Renal cortex interstitium (tissue), 15 donors: Measurements from ENCODE around the gene TMPRSS7. TPM values are rescaled to one million over a fixed set of nuclear protein-coding genes. Genes with fewer than 3 reads are reported as not detected.

Source experiments
- DNase-seq, 11 donors: peaks; one replicate each; pipeline ENCODE4 v3.0.0-alpha.2; 2013; ENCODE audit warnings: low read depth in 9 of 11, low spot score in 4 of 11; ENCODE audit errors: extremely low read depth in 1 of 11
- long read RNA-seq, 16 experiments: transcript quantifications; one replicate each; lab custom pipeline, GENCODE V29; 2026
- polyA plus RNA-seq, 3 donors: library from polyadenylated mRNA; unstranded; fragments of 120-200 nt; gene quantifications; one replicate each; pipeline ENCODE4 v1.2.1, GENCODE V29; 2013; ENCODE audit not compliant: insufficient read length in 3 of 3

TMPRSS7 gene, protein sequence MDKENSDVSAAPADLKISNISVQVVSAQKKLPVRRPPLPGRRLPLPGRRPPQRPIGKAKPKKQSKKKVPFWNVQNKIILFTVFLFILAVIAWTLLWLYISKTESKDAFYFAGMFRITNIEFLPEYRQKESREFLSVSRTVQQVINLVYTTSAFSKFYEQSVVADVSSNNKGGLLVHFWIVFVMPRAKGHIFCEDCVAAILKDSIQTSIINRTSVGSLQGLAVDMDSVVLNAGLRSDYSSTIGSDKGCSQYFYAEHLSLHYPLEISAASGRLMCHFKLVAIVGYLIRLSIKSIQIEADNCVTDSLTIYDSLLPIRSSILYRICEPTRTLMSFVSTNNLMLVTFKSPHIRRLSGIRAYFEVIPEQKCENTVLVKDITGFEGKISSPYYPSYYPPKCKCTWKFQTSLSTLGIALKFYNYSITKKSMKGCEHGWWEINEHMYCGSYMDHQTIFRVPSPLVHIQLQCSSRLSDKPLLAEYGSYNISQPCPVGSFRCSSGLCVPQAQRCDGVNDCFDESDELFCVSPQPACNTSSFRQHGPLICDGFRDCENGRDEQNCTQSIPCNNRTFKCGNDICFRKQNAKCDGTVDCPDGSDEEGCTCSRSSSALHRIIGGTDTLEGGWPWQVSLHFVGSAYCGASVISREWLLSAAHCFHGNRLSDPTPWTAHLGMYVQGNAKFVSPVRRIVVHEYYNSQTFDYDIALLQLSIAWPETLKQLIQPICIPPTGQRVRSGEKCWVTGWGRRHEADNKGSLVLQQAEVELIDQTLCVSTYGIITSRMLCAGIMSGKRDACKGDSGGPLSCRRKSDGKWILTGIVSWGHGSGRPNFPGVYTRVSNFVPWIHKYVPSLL
- polyA plus RNA-seq, result under 1 TPM in 1 of 3 donors, not detected in 2; 0.09 TPM
- long read RNA-seq, donor 1, result 0 reads
- long read RNA-seq, donor 2, result 0 reads
- long read RNA-seq, donor 3, result 0 reads
- long read RNA-seq, donor 4, result 0 reads
- long read RNA-seq, donor 5, result 0 reads
- long read RNA-seq, donor 6, result 0 reads
- long read RNA-seq, donor 7, result 0 reads
- long read RNA-seq, donor 8, result 0 reads
- long read RNA-seq, donor 9, result 0 reads
- long read RNA-seq, donor 10, result 0 reads
- long read RNA-seq, donor 11, result 0 reads
- long read RNA-seq, donor 12, result 0 reads
- long read RNA-seq, donor 13, result 0 reads
- long read RNA-seq, donor 14, result 0 reads
- long read RNA-seq, donor 15, result 0 reads
- long read RNA-seq, donor 16, result 0 reads

- no peak for DNase-seq
Observed at GRCh38 chr3:112034436-112034835, at the start of gene TMPRSS7. TSS of gene TMPRSS7 (plus strand) at chr3:112034736. CDS start at chr3:112034846, 110 bp downstream.

GRCh38 chr3:111986800-111987199, 47.7 kb upstream of the TMPRSS7 start:
- no peak for DNase-seq

GRCh38 chr3:111989061-111989678, 45.4 kb upstream of the TMPRSS7 start:
- DNase-seq, result peak in 3 of 11 donors; percentile 31 to 51 (median 44)

DNA sequence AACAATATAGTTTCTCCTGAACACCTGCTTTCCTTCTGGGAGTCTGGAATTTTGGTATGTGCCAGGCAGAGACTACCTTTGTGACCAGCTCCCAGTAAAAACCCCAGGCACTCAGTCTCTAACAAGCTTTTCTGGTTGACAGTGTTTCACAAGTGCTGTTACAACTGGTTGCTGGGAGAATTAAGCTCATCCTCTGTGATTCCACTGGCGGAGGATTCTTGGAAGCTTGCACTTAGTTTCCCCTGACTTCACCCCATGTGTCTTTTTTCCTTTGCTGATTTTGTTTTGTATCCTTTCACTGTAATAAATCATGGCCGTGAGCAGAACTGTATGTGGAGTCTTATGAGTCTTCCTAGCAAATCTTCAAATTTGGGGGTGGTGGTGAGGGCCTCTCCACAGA, 41.5 kb upstream of the TMPRSS7 start:
- DNase-seq, result no peak

DNA sequence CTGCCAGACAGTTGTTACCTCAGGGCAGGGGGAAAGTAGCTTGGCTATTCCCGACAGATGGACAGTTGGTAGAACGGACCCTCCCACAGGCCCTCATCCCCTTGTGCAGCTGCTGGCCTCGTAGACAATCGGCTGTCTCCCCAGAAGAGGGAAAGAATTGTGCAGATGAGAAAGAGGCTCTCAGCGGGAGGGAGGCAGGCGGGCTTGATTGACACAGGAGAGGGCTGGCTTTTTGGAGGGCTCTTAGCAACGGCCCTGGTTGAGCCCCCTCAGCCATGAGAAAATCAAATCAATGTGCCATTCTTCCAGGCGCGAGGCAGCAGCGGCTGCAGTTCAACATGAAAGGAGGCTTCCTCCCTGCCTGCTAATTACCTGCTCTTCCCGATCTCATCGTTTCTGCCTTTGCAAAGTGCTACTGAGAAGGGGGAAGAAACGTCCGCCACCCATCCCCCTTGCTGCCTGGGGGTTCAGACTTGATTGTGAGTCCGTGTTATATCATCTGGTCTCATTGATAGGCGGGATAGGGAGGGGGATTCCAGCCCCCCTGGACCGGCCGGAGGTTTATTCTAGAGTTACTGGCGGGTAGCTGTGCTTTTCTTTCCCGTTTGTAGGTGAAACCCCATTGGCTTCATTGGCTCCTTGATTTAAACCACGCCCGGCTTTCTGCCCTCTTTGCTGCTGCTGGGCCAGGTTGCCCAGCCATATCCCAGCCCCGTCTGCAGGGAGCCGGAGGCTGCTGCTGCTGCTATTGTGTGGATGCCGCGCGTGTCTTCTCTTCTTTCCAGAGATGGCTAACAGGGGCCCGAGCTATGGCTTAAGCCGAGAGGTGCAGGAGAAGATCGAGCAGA, 35.7 kb upstream of the TMPRSS7 start, which contains the start of gene TAGLN3:
TAGLN3 (plus strand) TSS at position 287 of the 848 bp plus-strand sequence; CDS start at position 788, 501 bp downstream.
- DNase-seq, result peak in 1 of 11 donors; percentile 43

DNA sequence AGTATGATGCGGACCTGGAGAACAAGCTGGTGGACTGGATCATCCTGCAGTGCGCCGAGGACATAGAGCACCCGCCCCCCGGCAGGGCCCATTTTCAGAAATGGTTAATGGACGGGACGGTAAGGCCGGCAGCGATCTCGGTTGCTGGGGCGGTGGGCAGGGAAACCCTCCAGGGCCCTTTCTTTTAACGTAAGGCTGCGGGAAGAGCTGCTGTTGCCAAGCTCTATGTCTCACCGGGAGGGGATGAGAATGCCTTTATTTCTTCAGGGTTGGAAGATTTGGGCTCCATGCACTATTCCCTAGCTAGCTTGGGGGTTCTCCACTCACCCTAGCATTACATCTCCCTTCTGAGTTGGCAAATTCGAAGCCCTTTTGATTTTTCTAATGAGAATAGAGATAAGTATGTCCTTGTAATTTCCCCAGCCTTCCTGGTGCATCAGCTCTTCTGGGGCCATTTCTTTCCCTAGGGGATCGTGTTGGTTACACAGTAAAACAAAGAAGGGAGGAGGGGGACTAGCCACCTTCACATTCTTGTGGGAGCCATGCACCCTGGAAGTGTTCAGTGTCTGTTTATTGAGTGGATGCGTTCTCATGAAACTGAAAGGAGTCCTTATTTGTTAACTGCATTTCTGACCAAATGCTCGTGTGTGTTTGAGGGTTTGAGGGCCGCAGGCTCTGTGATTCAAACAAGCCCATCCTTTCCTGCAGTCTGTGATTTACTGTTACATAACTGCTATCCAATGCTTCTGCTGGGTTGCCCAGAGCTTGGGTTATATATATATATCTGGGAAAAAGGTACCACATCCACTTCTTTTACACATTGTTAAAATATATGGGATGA, 34.8 kb upstream of the TMPRSS7 start:
- DNase-seq, result no peak

DNA sequence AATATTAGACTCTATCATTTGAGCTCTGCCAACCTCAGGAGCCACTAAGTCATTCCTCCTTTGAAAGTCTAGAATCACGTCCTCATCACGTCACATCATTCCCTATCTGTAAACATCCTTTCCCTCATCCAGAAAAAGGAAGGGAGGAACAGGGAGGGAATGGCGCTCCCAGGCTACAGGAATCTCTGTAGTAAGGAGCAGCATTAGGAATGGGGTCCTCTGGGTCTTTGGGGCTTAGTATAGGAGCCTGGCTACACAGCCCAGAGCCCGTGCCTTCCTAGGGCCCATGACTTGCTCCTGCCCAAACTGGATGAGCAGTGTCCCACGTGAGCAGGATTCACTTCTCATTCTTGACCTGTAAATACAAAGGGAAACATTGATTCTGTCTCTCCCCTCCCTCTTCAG, 34.2 kb upstream of the TMPRSS7 start:
- no peak for DNase-seq

DNA sequence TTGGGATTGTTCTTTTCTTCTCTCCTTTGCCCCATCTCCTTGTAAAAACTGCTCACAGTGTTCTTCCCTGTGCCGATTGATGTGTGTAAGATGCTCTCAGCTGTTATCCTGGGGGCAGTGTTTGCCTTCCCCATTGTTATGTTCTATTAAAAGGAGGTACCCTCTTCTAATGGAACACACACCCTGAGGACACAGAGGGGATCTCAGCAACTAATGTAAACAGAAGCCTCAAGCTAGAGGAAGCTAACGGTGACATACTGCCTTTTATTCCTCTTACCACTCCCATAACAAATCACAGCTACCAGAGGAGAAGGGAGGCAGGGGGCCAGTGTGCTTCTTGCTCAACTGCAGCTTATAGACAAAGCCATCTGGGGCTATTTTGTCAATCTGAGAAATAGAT, 33.6 kb upstream of the TMPRSS7 start:
- DNase-seq, result no peak

DNA sequence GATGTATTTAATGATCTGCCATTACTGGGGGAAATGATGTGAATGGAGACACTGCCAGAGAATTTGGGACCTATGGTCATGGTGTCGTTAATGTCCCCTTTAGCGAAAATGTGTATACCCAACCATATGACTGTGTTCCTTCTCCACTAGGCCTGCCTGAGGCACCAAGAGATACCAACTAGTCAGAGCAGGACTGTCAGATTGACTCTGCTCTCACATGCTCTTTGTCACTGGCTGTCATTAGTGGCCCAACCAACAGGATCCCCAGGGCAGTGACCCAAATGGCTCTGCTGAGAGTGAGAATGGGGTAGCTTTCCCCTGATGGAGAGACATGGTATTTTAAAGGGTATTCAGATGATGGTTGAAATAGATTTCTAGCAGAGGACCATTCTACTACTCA, 33.0 kb upstream of the TMPRSS7 start:
- no peak for DNase-seq

- DNase-seq, result no peak
Observed at GRCh38 chr3:112002096-112002971, 32.2 kb upstream of the TMPRSS7 start.

DNA sequence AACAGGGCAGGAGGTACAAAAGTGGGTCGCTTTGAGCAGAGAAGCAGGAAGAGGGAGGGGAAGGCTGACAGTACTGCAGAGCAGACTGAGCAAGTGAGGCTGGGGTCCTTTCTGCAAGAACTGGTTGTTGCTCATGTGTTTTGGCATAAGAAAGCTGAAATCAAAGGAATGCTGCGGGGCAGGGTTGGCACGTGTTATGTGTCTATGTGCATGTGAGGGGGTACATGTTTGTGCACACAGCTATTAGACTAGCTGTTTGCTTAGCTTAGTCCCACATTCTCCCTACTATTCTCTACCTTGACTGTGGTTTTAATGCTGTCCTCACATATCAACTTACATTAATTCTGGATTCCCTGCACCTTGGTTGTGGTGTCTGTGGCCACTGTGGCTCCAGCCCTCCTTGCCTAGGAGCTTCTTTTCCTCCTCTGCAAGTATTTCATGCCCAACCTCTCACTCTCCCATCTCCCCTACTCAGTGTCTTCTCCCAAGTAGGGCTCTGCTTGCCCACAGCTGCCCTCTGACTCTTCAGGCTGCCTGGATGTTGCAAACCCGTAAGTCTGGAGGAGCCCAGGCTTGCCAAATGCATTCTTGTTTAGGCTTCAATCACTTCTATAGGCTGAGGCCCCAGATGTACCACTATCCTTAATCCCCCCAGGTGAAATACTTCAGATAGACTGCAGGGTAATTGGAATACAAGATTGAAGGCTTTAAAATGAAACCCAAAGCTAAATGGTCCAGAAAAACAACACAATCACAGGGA, 31.0 kb upstream of the TMPRSS7 start:
- no peak for DNase-seq

DNA sequence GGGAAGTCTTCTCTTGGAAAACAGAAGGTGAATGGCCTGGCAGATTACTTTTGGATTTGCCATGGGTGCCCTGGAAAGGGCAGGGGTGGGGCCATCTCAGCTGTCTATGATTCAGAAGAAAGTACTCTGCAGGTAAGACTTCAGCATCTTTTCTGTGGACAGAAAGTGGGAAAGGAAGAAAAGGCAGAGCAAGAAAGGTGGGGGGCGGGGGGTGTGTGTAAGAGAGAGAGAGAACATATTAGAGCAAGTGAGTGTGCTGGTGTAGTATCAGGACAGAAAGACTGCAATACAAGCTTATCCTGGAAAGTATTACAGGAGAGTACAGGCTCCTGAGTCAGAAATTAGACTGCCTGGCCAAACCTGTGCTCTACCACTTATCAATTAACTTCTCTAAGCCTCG, 30.3 kb upstream of the TMPRSS7 start:
- no peak for DNase-seq

DNA sequence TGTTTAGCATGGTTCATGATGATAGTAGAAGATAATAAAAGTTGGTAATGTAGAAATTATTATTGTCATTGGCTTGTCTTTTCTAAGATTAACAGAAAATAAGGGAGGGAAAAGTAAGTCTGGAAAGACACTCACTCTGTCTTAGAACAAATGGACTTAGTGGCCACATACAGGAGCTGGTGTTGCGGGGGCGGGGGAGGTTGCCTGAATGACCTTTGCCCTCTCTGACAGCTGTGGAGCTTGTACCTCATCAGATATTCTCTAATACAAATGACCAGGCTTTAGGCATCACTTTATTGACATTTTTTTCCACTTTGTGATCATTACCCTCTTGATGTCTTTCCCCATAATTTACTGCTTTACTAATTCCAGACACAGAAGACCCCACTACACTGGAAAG, 29.9 kb upstream of the TMPRSS7 start:
- DNase-seq, result no peak

- no peak for DNase-seq
Observed at GRCh38 chr3:112005091-112005672, 29.4 kb upstream of the TMPRSS7 start.

DNA sequence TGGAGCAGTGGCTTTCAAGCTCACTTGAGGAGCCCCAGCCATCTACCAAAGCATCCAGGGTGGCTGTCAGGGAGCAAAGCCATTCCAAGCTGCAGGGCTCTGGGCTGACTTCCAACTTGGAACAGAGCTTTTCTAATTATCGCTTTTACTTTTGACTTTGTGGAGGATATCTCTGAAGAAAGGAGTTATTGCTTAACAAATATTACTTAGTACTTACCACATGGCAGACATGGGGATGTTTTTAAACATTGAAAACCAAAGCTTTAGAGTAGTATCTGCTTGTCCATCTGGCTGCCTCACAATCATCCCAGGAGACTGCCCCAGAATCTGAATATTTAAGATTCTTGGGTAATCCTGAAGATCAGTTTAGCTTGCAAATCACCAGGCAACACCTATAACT, 26.9 kb upstream of the TMPRSS7 start:
- no peak for DNase-seq
